HepG2 (cell line): ENCODE results near the gene TPST1. TPM values are rescaled to one million over a fixed set of nuclear protein-coding genes. Genes with fewer than 3 reads are reported as not detected.

Experiments used
- FOXJ3 ChIP-seq: sonication (generic); formaldehyde crosslinking; IDR thresholded peaks from 2 replicates; pipeline ENCODE4 v1.4.0; 2020; ENCODE audit warnings: missing genetic modification reagents, mild to moderate bottlenecking, borderline replicate concordance
- polyA plus RNA-seq, 8 experiments: library from polyadenylated mRNA; depleted of rRNA in 3 of 8; stranded (reverse) in 7 of 8; unstranded in 1 of 8; fragments of >200 nt; fragmentation: Illumina TruSeq in 4 of 8; extraction: Trizol in 4 of 8; gene quantifications; 2 replicates each; pipeline versions ENCODE4 v1.2.1 to v1.2.3, GENCODE V29; 2011 to 2016; ENCODE audit warnings: low read depth in 4 of 8, missing spikeins in 1 of 8, mixed read lengths in 1 of 8; ENCODE audit not compliant: insufficient read depth in 1 of 8
- total RNA-seq, 5 experiments: library from RNA; depleted of rRNA; stranded (reverse); fragments of >200 nt; fragmentation: Illumina TruSeq; extraction: Trizol; gene quantifications; 2 replicates each; pipeline ENCODE4 v1.2.3, GENCODE V29; 2016; ENCODE audit warnings: low read depth in 1 of 5
- TF ChIP-seq, protein P1 (sequence below): sonication (generic); formaldehyde crosslinking; IDR thresholded peaks from 2 replicates; pipeline ENCODE4 v1.5.0; 2020; ENCODE audit warnings: mild to moderate bottlenecking, missing genetic modification reagents, borderline replicate concordance

TPST1 gene
- total and polyA plus RNA-seq, 2 of the 13 experiments (the other 11 are each of a cell fraction or from before 2014, with no cell fraction given) = 24.3 to 34.1 TPM

DNA sequence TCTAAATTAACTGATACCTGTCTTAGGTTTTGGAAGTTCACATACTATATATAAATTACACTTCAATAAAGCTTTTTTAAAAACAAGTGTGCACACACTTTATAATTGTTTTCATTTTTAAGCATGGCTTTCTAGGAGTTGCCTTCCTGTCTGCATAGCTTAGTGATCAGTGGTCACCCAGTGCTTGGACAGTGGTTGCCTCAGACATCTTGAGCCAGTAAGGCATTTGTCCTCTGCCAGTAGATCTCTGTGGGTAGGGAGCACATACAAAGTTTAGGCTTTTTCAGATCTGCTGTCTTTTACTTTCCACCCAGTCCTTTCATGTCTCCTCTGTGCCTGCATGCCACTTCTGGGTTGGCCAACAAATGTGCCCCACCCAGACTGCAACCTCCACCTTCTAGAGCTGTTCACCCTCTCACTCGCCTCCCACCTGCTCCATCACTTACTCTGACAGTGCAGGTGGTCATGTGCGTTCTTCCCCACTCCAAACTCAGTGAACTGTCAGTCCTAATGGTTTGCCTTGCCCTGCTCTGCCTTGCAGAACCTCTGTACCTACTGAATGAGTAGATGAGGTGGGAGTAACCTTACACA, 31.7 kb downstream of the TPST1 start (continued):
- TF ChIP-seq, protein P1, sequence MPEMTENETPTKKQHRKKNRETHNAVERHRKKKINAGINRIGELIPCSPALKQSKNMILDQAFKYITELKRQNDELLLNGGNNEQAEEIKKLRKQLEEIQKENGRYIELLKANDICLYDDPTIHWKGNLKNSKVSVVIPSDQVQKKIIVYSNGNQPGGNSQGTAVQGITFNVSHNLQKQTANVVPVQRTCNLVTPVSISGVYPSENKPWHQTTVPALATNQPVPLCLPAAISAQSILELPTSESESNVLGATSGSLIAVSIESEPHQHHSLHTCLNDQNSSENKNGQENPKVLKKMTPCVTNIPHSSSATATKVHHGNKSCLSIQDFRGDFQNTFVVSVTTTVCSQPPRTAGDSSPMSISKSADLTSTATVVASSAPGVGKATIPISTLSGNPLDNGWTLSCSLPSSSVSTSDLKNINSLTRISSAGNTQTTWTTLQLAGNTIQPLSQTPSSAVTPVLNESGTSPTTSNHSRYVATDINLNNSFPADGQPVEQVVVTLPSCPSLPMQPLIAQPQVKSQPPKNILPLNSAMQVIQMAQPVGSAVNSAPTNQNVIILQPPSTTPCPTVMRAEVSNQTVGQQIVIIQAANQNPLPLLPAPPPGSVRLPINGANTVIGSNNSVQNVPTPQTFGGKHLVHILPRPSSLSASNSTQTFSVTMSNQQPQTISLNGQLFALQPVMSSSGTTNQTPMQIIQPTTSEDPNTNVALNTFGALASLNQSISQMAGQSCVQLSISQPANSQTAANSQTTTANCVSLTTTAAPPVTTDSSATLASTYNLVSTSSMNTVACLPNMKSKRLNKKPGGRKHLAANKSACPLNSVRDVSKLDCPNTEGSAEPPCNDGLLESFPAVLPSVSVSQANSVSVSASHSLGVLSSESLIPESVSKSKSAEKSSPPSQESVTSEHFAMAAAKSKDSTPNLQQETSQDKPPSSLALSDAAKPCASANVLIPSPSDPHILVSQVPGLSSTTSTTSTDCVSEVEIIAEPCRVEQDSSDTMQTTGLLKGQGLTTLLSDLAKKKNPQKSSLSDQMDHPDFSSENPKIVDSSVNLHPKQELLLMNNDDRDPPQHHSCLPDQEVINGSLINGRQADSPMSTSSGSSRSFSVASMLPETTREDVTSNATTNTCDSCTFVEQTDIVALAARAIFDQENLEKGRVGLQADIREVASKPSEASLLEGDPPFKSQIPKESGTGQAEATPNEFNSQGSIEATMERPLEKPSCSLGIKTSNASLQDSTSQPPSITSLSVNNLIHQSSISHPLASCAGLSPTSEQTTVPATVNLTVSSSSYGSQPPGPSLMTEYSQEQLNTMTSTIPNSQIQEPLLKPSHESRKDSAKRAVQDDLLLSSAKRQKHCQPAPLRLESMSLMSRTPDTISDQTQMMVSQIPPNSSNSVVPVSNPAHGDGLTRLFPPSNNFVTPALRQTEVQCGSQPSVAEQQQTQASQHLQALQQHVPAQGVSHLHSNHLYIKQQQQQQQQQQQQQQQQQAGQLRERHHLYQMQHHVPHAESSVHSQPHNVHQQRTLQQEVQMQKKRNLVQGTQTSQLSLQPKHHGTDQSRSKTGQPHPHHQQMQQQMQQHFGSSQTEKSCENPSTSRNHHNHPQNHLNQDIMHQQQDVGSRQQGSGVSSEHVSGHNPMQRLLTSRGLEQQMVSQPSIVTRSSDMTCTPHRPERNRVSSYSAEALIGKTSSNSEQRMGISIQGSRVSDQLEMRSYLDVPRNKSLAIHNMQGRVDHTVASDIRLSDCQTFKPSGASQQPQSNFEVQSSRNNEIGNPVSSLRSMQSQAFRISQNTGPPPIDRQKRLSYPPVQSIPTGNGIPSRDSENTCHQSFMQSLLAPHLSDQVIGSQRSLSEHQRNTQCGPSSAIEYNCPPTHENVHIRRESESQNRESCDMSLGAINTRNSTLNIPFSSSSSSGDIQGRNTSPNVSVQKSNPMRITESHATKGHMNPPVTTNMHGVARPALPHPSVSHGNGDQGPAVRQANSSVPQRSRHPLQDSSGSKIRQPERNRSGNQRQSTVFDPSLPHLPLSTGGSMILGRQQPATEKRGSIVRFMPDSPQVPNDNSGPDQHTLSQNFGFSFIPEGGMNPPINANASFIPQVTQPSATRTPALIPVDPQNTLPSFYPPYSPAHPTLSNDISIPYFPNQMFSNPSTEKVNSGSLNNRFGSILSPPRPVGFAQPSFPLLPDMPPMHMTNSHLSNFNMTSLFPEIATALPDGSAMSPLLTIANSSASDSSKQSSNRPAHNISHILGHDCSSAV = no peak
- no peak for TF ChIP-seq FOXJ3 (CRISPR knock-in tag)
- TF ChIP-seq, all 625 proteins: peak for 0
